Stimulated activated CD4-positive, alpha-beta T cell treated with anti-CD3 and anti-CD28 coated beads, Interleukin-4, amount 100 ng/mL, for 1 hour (primary cell): ENCODE data around the gene MICU1.

Source experiments
- DNase-seq: peaks from one replicate; pipeline ENCODE4 v3.0.0-alpha.2; 2020

The MICU1 gene

GRCh38 chr10:72625276-72625607 lies 637 bp downstream of the MICU1 start:
- no peak for DNase-seq

- no peak for DNase-seq
Measured at GRCh38 chr10:72622271-72622670, 3.6 kb downstream of the MICU1 start.

GRCh38 chr10:72616716-72617115 lies 9.2 kb downstream of the MICU1 start:
- DNase-seq, result no peak

- DNase-seq, result no peak
Measured at GRCh38 chr10:72615970-72616369, 9.9 kb downstream of the MICU1 start.

GRCh38 chr10:72612203-72612826 lies 13.6 kb downstream of the MICU1 start:
- DNase-seq, result no peak

- no peak for DNase-seq
Measured at GRCh38 chr10:72611783-72612182, 14.1 kb downstream of the MICU1 start.

- no peak for DNase-seq
Measured at GRCh38 chr10:72610466-72610865, 15.4 kb downstream of the MICU1 start.

- no peak for DNase-seq
Measured at GRCh38 chr10:72605122-72605521, 20.8 kb downstream of the MICU1 start.

GRCh38 chr10:72601144-72601543 lies 24.7 kb downstream of the MICU1 start:
- DNase-seq, result no peak

- no peak for DNase-seq
Measured at GRCh38 chr10:72598769-72599701, 26.8 kb downstream of the MICU1 start.

GRCh38 chr10:72597897-72598296 lies 28.0 kb downstream of the MICU1 start:
- DNase-seq, result no peak

- DNase-seq, result no peak
Measured at GRCh38 chr10:72595436-72595835, 30.4 kb downstream of the MICU1 start.

GRCh38 chr10:72593963-72594362 lies 31.9 kb downstream of the MICU1 start:
- DNase-seq, result no peak

GRCh38 chr10:72588266-72588665 lies 37.6 kb downstream of the MICU1 start:
- no peak for DNase-seq

- no peak for DNase-seq
Measured at GRCh38 chr10:72587568-72587967, 38.3 kb downstream of the MICU1 start.

GRCh38 chr10:72574636-72575035 lies 51.2 kb downstream of the MICU1 start:
- DNase-seq, result no peak

- no peak for DNase-seq
Measured at GRCh38 chr10:72573079-72573478, 52.8 kb downstream of the MICU1 start.

- DNase-seq, result no peak
Measured at GRCh38 chr10:72567889-72568640, 57.8 kb downstream of the MICU1 start.

GRCh38 chr10:72567421-72567820 lies 58.5 kb downstream of the MICU1 start:
- no peak for DNase-seq

GRCh38 chr10:72564596-72564995 lies 61.3 kb downstream of the MICU1 start:
- no peak for DNase-seq

- DNase-seq, result no peak
Measured at GRCh38 chr10:72563327-72563932, 62.4 kb downstream of the MICU1 start.

- DNase-seq, result no peak
Measured at GRCh38 chr10:72561745-72562166, 64.1 kb downstream of the MICU1 start.

- no peak for DNase-seq
Measured at GRCh38 chr10:72557362-72557761, 68.5 kb downstream of the MICU1 start.
